Activated CD8-positive, alpha-beta memory T cell treated with anti-CD3 and anti-CD28 coated beads for 1 hour (primary cell): ENCODE data around the gene KLHDC9.
"Not testable (repeated sequence)": the region's sequence is repeated elsewhere in the genome, so short reads cannot be mapped to it uniquely, and the experiment has no call there.

ENCODE experiments used
- DNase-seq, 2 donors: peaks; one replicate each; pipeline ENCODE4 v3.0.0-alpha.2; 2020; ENCODE audit warnings: low read depth in 1 of 2; ENCODE audit errors: extremely low read depth in 1 of 2

Gene KLHDC9

GRCh38 chr1:161098210-161099068 is at the start of gene KLHDC9:
Gene KLHDC9 (plus strand): TSS chr1:161098361. CDS start chr1:161098536, 175 bp downstream.
- peak; percentile 17 to 46 for DNase-seq

- DNase-seq = no peak
Observed at GRCh38 chr1:161048949-161049722, 49.0 kb upstream of the KLHDC9 start.

- no peak for DNase-seq
Observed at GRCh38 chr1:161051219-161051618, 46.9 kb upstream of the KLHDC9 start.

GRCh38 chr1:161052899-161053298 is 45.3 kb upstream of the KLHDC9 start:
- DNase-seq = no peak

GRCh38 chr1:161054232-161054631 is 43.9 kb upstream of the KLHDC9 start:
- no peak for DNase-seq

- no peak for DNase-seq
Observed at GRCh38 chr1:161054805-161055204, 43.4 kb upstream of the KLHDC9 start.

GRCh38 chr1:161059293-161059692 is 38.9 kb upstream of the KLHDC9 start:
- no peak for DNase-seq

- DNase-seq = no peak
Observed at GRCh38 chr1:161061419-161061818, 36.7 kb upstream of the KLHDC9 start.

- not testable (repeated sequence) for DNase-seq
Observed at GRCh38 chr1:161063936-161064335, 34.2 kb upstream of the KLHDC9 start.

GRCh38 chr1:161065681-161066080 is 32.5 kb upstream of the KLHDC9 start:
- not testable (repeated sequence) for DNase-seq

GRCh38 chr1:161066694-161067093 is 31.5 kb upstream of the KLHDC9 start:
- DNase-seq = no peak

- peak; percentile 66 to 70 for DNase-seq
Observed at GRCh38 chr1:161068306-161069234, 29.6 kb upstream of the KLHDC9 start.

GRCh38 chr1:161069241-161069640 is 28.9 kb upstream of the KLHDC9 start:
- no peak for DNase-seq

- peak; percentile 60 to 68 for DNase-seq
Observed at GRCh38 chr1:161069731-161070270, 28.4 kb upstream of the KLHDC9 start, which contains the start of gene ARHGAP30. Gene ARHGAP30 (minus strand): TSS chr1:161069891. CDS start chr1:161069624, 267 bp downstream.

- no peak for DNase-seq
Observed at GRCh38 chr1:161070761-161071160, 27.4 kb upstream of the KLHDC9 start.

- peak in 1 of 2 donors; percentile 29 for DNase-seq
Observed at GRCh38 chr1:161071886-161072371, 26.2 kb upstream of the KLHDC9 start.

- no peak for DNase-seq
Observed at GRCh38 chr1:161072751-161073449, 25.3 kb upstream of the KLHDC9 start.

GRCh38 chr1:161073474-161074121 is 24.6 kb upstream of the KLHDC9 start:
- DNase-seq = no peak
